GM12801 (cell line): ENCODE data around the gene NOTCH1.

ENCODE experiments used
- CTCF ChIP-seq: IDR thresholded peaks from one replicate; pipeline ENCODE4 v1.5.1; 2011; ENCODE audit warnings: control low read depth; ENCODE audit not compliant: insufficient read length; ENCODE audit errors: extremely low read depth

Gene NOTCH1

GRCh38 chr9:136476369-136477150, 69.3 kb downstream of the NOTCH1 start:
- no peak for TF ChIP-seq CTCF

DNA sequence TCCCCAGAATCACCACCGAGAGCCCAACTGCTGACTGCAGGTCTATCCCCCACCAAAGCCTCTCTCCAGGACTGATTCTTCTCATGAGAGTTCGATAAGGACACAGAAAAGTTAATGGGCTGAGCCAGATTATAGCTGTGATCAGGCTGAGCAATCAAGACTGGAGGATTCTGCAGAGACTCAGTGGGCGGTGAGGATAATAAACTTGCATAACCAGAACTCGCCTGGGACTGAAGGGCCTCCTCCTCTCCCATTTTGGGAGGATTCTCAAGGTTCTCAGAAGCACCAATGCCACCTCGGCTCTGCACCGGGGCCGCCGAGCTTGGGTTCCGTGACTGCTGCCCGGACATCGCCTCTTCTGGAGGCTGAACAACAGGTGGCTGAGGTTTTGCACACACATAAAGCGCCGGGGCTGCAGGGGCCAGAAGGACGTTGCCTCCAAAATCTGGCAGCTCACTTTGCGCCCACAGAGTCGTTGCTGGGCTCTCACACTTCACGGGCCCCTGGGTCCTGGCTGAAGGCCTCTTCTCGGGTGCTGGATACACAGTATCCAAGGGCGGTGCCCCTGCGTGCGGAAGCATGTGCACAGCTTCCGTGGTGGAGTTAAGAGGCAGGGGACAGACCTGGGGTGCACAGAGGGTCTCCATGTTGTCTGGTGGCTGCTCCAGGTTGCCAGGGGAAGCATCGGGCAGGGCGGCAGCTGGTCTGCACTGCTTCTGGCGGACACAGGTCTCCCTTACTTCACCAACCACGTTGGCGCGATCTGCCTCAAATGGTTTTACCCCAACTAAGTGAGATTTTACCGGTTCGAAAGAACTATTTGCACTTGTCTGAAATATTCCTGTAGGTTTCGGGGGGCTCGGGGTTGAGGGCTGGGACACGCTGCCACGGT, 70.6 kb downstream of the NOTCH1 start:
- TF ChIP-seq CTCF, result no peak

- TF ChIP-seq CTCF, result no peak
Measured at GRCh38 chr9:136474021-136474640, 71.7 kb downstream of the NOTCH1 start.

GRCh38 chr9:136473354-136473721, 72.5 kb downstream of the NOTCH1 start:
- TF ChIP-seq CTCF, result no peak

- no peak for TF ChIP-seq CTCF
Measured at GRCh38 chr9:136472640-136473353, 73.1 kb downstream of the NOTCH1 start.

DNA sequence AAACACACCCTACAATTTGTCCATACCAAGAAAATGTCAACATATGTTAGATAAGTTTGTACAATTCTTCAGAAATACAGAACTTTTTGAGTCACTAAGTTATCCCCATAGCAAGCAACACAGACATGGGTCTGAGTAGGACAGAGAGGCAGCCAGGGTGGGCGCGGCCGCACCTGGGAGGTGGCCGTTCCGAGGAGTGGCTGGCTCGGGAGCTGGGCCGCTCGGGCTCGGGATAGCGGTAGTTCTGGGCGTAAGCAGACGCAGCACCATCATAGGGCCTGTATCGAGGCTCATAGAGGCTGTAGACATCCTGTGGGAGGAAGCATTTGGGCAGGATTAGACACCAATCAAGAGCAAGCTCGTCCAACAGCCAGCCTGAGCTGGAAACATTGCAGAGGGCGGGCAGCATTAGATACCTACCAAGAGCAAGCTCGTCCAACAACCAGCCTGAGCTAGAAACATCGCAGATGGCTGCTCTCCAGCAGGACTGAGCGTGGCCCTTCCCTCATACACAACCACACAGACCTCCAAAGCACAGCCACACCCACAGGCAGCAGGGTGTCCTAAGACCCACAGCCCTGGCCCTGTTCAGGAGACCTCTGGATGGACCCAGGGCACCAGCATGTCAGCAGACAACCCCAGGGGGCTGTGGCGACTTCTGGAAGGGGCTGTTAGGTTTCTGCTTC, 73.9 kb downstream of the NOTCH1 start:
- TF ChIP-seq CTCF, result no peak
